ENCODE measurements around the gene SMARCE1.

The SMARCE1 gene

GRCh38 chr17:40580140-40580539 is 67.5 kb downstream of the SMARCE1 start:
- DNase-seq (ENCODE audit: low spot score) = no peak

GRCh38 chr17:40579471-40579870 is 68.1 kb downstream of the SMARCE1 start:
- DNase-seq (ENCODE audit: low spot score) = no peak

GRCh38 chr17:40577611-40578065 is 70.0 kb downstream of the SMARCE1 start:
- DNase-seq (ENCODE audit: low spot score) = no peak

GRCh38 chr17:40576113-40576740 is 71.4 kb downstream of the SMARCE1 start:
- DNase-seq (ENCODE audit: low spot score) = no peak

All from kidney capillary endothelial cell (primary cell).